Right lobe of liver (tissue), 4 donors: ENCODE data around the gene EBP.
A peak's percentile ranks its signal among the peaks of the same experiment; 100 is the strongest.

ENCODE experiments used
- CTCF ChIP-seq, 4 donors: fragments of 200-600 bp in 3 of 4; fragments of 450-650 bp in 1 of 4; IDR thresholded peaks; one replicate each; pipeline versions ENCODE4 v1.5.1 to v1.8.0; 2016 to 2022; ENCODE audit warnings: antibody characterized with exemption in 4 of 4, mild to moderate bottlenecking in 2 of 4
- POLR2A ChIP-seq: fragments of 450-650 bp; IDR thresholded peaks from one replicate; pipeline ENCODE4 v1.6.1; 2017; ENCODE audit warnings: antibody characterized with exemption, mild to moderate bottlenecking
- donor health status: DM: no; HTN: no; CAD: no.
- donor health status: DM: no; HTN: no; CAD: no.
- donor health status: DM: no; HTN: yes; CAD: no.

- TF ChIP-seq POLR2A (no peak), CTCF (IDR thresholded peaks at IDR 0.05) (peak in 2 of 4 donors; percentile 8 to 11)
These were observed 47.5 kb upstream of the EBP start for GRCh38 chrX:48474127-48474526.
